Measurements from ENCODE around the gene LPAR3.
A peak's percentile ranks its signal among the peaks of the same experiment; 100 is the strongest.
"Not testable (repeated sequence)": the region's sequence is repeated elsewhere in the genome, so short reads cannot be mapped to it uniquely, and the experiment has no call there.

LPAR3 gene

DNA sequence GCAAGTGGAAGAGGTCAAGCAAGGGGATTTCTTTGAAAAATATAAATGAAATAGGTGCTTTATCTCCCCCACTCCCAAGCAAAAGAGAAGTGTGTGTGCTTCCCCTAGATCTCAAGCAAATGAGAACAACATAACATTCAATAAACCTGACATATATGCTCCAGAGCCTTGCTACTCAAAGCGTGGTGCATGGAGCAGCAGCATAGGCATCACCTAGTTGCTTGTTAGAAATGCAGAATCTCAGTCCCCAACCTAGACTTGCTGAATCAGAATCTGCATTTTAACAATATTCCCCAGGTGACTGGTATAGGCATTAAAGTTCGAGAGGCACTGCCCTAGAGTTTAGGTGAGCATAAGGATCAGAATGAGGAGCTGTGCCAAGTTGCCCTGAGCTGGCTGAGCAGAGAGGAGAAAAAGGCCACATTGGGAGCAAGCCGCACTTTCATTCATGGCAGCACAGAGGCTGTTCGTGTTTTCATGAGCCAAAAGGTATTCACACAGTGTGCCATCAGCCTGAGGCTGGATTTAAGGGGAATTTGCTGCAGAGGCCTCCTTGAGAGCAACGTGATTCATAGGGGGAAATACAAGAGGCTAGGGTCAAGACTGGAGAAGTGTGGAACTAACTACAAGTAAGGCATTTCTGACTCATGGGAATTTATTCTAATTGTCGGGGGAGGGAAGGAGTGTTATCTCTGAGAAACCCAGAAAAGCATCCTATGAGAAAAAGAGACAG lies 14.3 kb upstream of the LPAR3 start:
- DNase-seq (ENCODE audit: low read depth in 2 of 2), result no peak

DNA sequence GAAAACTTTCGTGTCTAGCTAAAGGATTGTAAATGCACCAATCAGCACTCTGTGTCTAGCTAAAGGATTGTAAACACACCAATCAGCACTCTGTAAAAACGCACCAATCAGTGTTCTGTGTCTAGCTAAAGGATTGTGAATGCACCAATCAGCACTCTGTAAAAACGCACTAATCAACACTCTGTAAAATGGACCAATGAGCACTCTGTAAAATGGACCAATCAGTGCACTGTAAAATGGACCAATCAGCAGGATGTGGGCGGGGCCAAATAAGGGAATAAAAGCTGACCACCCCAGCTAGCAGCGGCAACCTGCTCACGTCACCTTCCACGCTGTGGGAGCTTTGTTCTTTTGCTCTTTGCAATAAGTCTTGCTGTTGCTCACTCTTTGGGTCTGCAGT lies 9.7 kb upstream of the LPAR3 start:
- DNase-seq (ENCODE audit: low read depth in 2 of 2), result not testable (repeated sequence)

DNA sequence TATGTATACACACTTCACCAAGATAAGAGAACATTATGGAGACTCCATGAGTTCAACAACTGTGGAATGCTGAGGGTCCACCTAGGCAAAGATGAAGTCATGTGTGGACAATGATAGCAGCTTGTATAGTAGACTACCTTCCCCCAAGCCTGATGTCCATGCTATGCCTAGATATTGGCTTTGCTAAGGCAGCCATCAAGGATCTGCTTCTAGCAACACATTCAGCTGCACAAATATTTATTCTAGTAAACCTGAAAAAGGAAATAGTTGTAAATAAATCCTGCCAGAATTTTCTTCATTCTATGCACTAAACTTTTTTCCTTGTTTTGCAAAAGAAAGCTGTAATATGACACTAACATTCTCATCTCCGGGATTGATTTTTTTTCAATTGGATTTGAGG lies 7.0 kb upstream of the LPAR3 start:
- DNase-seq (ENCODE audit: low read depth in 2 of 2), result no peak

- DNase-seq (ENCODE audit: low read depth in 2 of 2), result no peak
Observed at GRCh38 chr1:84896279-84896678, 3.3 kb upstream of the LPAR3 start.

DNA sequence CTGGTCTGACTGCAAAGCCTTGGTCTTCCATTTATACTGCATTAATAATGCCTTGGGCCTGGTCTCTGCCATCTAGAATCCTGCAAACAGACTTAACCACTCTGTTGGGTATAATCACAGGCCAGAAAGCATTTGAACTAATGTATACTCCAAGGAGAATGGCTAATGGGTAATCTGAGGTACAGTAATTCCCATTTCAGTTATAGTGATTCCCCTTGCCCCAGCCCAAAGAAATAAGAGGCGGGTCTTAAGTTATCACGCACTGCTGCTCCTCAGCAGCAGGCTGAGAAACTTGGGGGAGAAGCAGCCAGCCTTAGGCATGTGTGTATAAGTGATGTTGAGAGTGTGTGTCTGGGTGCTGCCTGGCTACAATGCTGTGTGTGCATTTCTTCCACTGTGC lies 2.4 kb downstream of the LPAR3 start:
- no peak for DNase-seq (ENCODE audit: low read depth in 2 of 2)

DNA sequence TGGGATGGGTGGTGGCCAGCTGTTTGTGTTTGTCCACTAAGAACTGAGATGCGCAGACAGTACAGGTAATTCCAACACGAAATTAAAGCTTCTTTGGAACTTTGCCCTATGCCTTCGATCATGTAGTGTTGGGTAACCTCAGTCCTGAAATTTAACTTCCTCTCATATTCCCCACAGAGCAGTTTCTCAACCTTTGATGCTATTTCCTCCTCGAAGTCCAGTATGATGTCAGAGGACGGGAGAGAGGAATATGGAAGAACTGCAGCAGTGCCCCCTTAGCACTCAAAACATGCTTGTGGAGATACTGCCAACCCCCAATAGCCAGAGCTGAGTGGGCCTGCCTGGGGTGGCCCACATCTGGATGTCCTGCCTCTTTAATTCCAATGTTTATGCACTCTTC lies 3.6 kb downstream of the LPAR3 start:
- DNase-seq (ENCODE audit: low read depth in 2 of 2), result no peak

- no peak for DNase-seq (ENCODE audit: low read depth in 2 of 2)
Observed at GRCh38 chr1:84888753-84889152, 4.3 kb downstream of the LPAR3 start.

- no peak for DNase-seq (ENCODE audit: low read depth in 2 of 2)
Observed at GRCh38 chr1:84887261-84887934, 5.6 kb downstream of the LPAR3 start.

GRCh38 chr1:84885469-84885868 lies 7.5 kb downstream of the LPAR3 start:
- no peak for DNase-seq (ENCODE audit: low read depth in 2 of 2)

- no peak for DNase-seq (ENCODE audit: low read depth in 2 of 2)
Observed at GRCh38 chr1:84884671-84885389, 8.2 kb downstream of the LPAR3 start.

- no peak for DNase-seq (ENCODE audit: low read depth in 2 of 2)
Observed at GRCh38 chr1:84883286-84883685, 9.7 kb downstream of the LPAR3 start.

- DNase-seq (ENCODE audit: low read depth in 2 of 2), result no peak
Observed at GRCh38 chr1:84877592-84877991, 15.4 kb downstream of the LPAR3 start.

DNA sequence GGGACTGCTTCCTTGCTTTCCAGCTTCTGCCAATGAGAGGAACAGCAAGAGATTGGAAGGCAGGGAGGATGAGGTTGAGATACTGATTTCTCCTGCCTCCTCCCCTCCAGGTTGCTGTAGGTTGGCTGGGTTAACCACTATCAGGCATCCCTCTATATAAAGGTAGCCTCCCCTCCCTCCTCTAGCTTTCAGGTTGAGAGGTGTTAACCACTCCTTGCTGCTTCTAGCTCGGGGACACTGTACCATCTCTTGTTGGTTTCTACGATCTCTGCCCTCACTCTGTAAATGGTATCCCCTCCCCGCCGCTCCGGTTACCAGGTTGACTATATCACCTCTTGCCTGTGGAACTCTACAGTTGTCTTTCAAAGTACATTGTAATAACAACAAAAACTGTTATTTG lies 16.7 kb downstream of the LPAR3 start:
- DNase-seq (ENCODE audit: low read depth in 2 of 2), result no peak

DNA sequence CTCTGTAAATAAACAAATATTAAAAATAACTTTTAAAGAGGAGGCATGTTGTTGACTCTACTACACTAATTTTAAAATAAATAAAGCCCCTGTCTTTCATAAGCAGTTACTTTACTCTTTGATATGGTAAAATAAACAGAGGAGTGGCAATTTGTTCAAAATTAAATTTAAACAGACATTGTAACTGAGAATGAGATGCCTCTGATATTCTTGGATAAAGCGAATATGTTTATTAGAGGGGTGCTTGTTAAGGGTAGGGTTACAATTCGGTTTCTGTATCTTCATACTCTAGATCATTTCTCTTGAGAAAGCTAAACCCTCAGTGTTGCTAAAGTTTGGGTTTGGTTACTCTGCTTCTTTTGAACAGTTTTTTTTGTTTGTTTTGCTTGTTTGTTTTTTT lies 19.6 kb downstream of the LPAR3 start:
- DNase-seq (ENCODE audit: low read depth in 2 of 2), result no peak

GRCh38 chr1:84872696-84873355 lies 20.2 kb downstream of the LPAR3 start:
- DNase-seq (ENCODE audit: low read depth in 2 of 2), result no peak

GRCh38 chr1:84871181-84871580 lies 21.8 kb downstream of the LPAR3 start:
- DNase-seq (ENCODE audit: low read depth in 2 of 2), result no peak

- DNase-seq (ENCODE audit: low read depth in 2 of 2), result no peak
Observed at GRCh38 chr1:84870591-84870990, 22.4 kb downstream of the LPAR3 start.

DNA sequence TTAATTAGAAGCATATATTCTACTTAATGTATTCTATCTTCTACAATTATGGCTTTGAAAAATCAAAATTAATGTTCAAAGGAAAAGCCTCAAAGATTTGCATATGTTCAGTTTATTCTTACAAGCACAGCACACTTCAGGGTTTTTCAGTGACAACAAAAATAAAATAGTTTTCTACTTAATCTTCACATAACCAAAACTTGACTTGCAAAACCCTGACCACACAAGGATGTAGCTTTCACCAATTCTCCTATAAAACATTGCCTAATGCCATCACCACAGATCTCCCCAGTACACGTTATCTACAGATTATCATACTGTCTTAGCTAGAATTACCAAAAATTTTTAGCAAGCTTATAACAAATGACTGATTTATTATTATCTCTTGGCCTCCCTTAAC lies 23.3 kb downstream of the LPAR3 start:
- DNase-seq (ENCODE audit: low read depth in 2 of 2), result no peak

DNA sequence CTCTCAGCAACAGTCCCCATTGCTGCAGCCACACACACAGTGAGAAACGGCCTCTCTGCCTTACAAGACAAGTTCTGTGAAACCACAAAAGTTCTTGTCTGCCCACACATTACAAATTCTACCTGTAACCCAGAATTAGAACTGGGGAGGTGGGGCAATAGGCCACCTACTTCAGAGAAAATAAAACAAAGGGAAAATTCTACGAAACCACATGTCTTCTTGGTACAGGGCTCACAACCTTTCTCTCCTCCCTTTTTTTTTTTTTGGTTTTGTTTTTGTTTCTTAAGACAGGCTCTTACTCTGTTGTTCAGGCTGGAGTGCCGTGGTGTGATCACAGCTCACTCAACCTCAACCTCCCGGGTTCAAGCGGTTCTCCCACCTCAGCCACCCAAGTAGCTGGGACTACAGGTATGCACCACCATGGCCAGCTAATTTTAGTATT lies 30.2 kb downstream of the LPAR3 start:
- peak; percentile 5 to 28 for DNase-seq (ENCODE audit: low read depth in 2 of 2)

DNA sequence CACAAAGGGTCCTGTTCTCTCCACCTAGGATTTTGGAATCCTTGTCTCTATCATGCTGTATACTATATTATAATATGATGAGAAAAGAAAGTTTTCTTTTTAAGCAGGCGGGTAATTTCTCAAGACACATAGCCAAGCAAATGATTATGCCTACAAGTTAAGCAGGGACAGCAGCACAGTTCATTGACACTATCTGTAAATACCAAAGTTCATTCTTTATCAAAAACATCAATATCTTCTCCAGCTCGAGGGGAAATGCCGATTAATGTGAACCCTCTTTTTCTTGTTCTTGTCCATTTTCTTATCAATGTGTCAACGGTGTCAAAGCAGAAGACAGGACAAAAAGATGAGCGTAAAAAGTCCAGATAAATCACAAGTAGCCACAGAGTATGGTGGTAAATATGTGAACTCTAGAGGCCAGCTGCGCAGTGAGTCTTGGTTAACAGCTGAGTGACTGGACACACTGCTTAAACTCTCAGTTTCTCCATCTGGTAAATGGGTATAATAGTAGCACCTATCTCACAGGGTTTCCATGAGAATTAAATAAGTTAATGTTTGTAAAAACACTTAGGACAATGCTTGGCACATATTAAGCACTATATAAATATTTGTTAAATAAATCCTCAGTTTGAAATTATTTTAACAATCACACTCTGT lies 30.9 kb downstream of the LPAR3 start:
- DNase-seq (ENCODE audit: low read depth in 2 of 2), result no peak

DNA sequence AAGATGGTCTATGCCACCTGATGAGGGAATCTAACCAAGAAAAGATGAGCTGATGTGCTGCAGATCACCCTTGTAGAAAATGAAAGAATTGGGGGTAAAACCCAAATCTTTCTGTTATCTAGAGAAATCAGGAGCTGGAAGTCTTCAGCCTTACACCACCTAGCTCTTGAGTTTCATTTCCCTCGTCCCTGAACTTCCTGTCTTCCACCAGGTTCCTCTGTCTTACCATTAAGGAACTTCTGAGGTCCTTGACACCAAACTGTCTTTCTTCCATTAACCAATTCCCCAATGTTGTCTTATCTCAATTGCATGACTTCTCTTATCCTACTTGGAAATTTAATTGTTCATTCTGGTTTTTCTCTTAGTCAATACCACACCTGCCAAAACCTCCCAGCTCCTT lies 31.5 kb downstream of the LPAR3 start:
- no peak for DNase-seq (ENCODE audit: low read depth in 2 of 2)

GRCh38 chr1:84859866-84860265 lies 33.1 kb downstream of the LPAR3 start:
- DNase-seq (ENCODE audit: low read depth in 2 of 2), result no peak
